ENCODE measurements around the gene MAGI1. TPM values are rescaled to one million over a fixed set of nuclear protein-coding genes. Genes with fewer than 3 reads are reported as not detected.
"Not testable (repeated sequence)": the region's sequence is repeated elsewhere in the genome, so short reads cannot be mapped to it uniquely, and the experiment has no call there.

The MAGI1 gene
- total RNA-seq, 1 donor from 2014 or later: 21.9 TPM

GRCh38 chr3:65545429-65545828 lies 493.3 kb downstream of the MAGI1 start:
- Mint-ChIP-seq H3K27me3 (ENCODE audit: unreplicated experiment) (no peaks in the 10 kb centered on the region), H3K36me3 (ENCODE audit: unreplicated experiment) (no peaks in the 10 kb centered on the region), H3K4me1 (ENCODE audit: unreplicated experiment) (no peaks in the 10 kb centered on the region), H3K4me3 (ENCODE audit: unreplicated experiment) (no peak overlapping the region), H3K27ac (ENCODE audit: unreplicated experiment) (no peak overlapping the region), H3K9me3 (ENCODE audit: unreplicated experiment) (no peaks in the 10 kb centered on the region)
- TF ChIP-seq CTCF (IDR thresholded peaks at IDR 0.05): no peak
- no peak for DNase-seq (ENCODE audit: extremely low spot score, unreplicated experiment)

- DNase-seq (ENCODE audit: extremely low spot score, unreplicated experiment); H3K9me3 Mint-ChIP-seq (ENCODE audit: unreplicated experiment); H3K36me3 Mint-ChIP-seq (ENCODE audit: unreplicated experiment); H3K27me3 Mint-ChIP-seq (ENCODE audit: unreplicated experiment); H3K4me1 Mint-ChIP-seq (ENCODE audit: unreplicated experiment); H3K27ac Mint-ChIP-seq (ENCODE audit: unreplicated experiment); H3K4me3 Mint-ChIP-seq (ENCODE audit: unreplicated experiment): not testable (repeated sequence)
These were observed 495.3 kb downstream of the MAGI1 start for GRCh38 chr3:65543391-65543790.

DNA sequence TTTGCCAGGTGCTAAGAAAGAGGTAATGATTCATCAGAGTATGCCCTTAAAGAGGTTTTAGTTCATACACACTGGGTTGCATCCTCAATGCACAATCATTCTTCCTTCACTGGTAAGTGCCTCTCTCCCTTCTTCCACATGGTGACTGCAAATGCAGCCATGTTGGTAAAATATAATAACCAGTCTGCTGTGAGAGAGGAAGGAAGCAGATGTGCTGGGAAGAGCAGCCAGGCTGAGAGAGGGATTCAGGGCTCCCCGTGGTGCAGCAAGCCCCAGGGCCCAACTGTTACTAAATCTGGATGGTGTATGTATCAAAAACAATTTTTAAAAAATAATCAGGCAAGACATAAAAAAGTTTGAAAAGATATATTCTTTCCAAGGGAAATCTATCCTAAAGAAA lies 498.1 kb downstream of the MAGI1 start:
- TF ChIP-seq CTCF (IDR thresholded peaks at IDR 0.05): no peak
- H3K4me3 Mint-ChIP-seq (ENCODE audit: unreplicated experiment): no peak overlapping the region
- peak overlapping the region; percentile 63 for H3K27ac Mint-ChIP-seq (ENCODE audit: unreplicated experiment)
- no peaks in the 10 kb centered on the region for H3K36me3 Mint-ChIP-seq (ENCODE audit: unreplicated experiment)
- no peak for DNase-seq (ENCODE audit: extremely low spot score, unreplicated experiment)
- H3K27me3 Mint-ChIP-seq (ENCODE audit: unreplicated experiment): no peaks in the 10 kb centered on the region
- H3K9me3 Mint-ChIP-seq (ENCODE audit: unreplicated experiment): no peaks in the 10 kb centered on the region
- H3K4me1 Mint-ChIP-seq (ENCODE audit: unreplicated experiment): no peaks in the 10 kb centered on the region

DNA sequence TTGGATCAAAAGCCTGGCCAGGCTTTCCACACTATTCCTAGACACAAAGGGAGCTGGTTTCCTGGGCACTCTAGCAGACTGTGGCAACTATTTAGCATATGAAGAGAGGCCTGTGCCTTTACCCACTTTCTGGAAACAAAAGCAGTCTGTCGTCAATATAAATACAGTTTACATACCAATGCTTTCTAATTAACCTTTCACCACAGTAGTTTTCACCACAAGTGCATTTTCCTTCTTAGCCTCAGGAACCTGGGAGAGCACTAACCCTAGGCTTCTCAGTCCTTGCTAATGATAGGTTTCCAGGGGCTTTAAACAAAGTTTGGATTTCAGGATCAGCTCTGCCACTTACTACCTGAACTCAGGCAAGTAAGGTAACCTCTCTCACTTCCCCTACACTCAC lies 499.1 kb downstream of the MAGI1 start:
- Mint-ChIP-seq H3K27me3 (ENCODE audit: unreplicated experiment) (no peaks in the 10 kb centered on the region), H3K36me3 (ENCODE audit: unreplicated experiment) (no peaks in the 10 kb centered on the region), H3K9me3 (ENCODE audit: unreplicated experiment) (no peaks in the 10 kb centered on the region), H3K4me3 (ENCODE audit: unreplicated experiment) (no peak overlapping the region), H3K4me1 (ENCODE audit: unreplicated experiment) (no peaks in the 10 kb centered on the region), H3K27ac (ENCODE audit: unreplicated experiment) (no peak overlapping the region)
- DNase-seq (ENCODE audit: extremely low spot score, unreplicated experiment): no peak
- TF ChIP-seq CTCF (IDR thresholded peaks at IDR 0.05): no peak

DNA sequence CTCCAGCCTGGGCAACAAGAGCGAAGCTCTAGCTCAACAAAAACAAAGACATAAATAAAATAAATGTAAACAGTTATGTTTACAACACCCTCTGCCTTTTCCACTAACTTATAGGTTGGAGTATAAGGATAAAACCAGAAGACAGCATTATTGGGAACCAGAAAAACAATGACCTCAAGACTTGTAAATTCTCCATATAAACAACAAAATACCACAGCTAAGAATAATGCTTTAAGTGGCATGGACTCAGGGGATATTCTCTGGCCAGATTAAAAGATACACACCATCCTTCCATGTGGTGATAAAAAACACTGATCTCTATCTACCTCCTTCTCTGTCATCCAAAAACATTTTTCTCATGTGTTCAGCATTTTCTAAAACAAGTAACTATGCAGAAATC lies 500.6 kb downstream of the MAGI1 start:
- no peak for TF ChIP-seq CTCF (IDR thresholded peaks at IDR 0.05)
- Mint-ChIP-seq H3K4me1 (ENCODE audit: unreplicated experiment) (no peaks in the 10 kb centered on the region), H3K36me3 (ENCODE audit: unreplicated experiment) (no peaks in the 10 kb centered on the region), H3K9me3 (ENCODE audit: unreplicated experiment) (no peaks in the 10 kb centered on the region), H3K27me3 (ENCODE audit: unreplicated experiment) (no peaks in the 10 kb centered on the region), H3K4me3 (ENCODE audit: unreplicated experiment) (no peak overlapping the region), H3K27ac (ENCODE audit: unreplicated experiment) (no peak overlapping the region)
- DNase-seq (ENCODE audit: extremely low spot score, unreplicated experiment): no peak

DNA sequence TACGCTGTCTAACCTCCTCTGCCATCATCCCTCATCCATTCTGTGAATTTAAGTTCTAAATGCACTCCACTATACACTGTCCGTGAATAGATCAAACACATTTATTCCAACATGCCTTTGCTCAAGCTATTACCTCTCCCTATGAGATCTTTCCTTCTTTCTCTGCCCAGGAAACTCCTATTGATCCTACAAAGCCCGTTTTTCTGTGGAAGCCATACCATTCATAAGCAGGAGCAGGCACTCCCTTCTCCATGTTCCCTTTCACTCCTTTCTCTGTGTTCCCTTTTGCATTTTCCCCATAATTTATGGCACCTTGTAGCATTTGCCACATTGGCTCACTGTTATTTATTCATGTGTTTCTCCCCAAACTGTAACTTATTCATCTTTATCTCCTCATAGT lies 501.6 kb downstream of the MAGI1 start:
- no peak overlapping the region for H3K4me3 Mint-ChIP-seq (ENCODE audit: unreplicated experiment)
- no peak for DNase-seq (ENCODE audit: extremely low spot score, unreplicated experiment)
- H3K9me3 Mint-ChIP-seq (ENCODE audit: unreplicated experiment): no peaks in the 10 kb centered on the region
- H3K27ac Mint-ChIP-seq (ENCODE audit: unreplicated experiment): no peak overlapping the region
- TF ChIP-seq CTCF (IDR thresholded peaks at IDR 0.05): no peak
- no peaks in the 10 kb centered on the region for H3K4me1 Mint-ChIP-seq (ENCODE audit: unreplicated experiment)
- no peaks in the 10 kb centered on the region for H3K36me3 Mint-ChIP-seq (ENCODE audit: unreplicated experiment)
- no peaks in the 10 kb centered on the region for H3K27me3 Mint-ChIP-seq (ENCODE audit: unreplicated experiment)

Data from osteocyte (in vitro differentiated cells).